HL-60/S4 (cell line): ENCODE results near the gene INKA2.

Experiments
- in situ Hi-C: fragments of 300-500 bp; cut with MboI; formaldehyde crosslinking; loops from 2 replicates; pipeline ENCODE4 v1.14.3; 2022; ENCODE audit warnings: low sequenced_read_pairs

Gene INKA2

GRCh38 chr1:111709986-111710385 lies 29.2 kb downstream of the INKA2 start:
- in situ Hi-C loops: no loop called here

- in situ Hi-C loops: no loop called here
These were observed 31.3 kb downstream of the INKA2 start for GRCh38 chr1:111707906-111708305.

- in situ Hi-C loops: no loop called here
These were observed 32.3 kb downstream of the INKA2 start for GRCh38 chr1:111706921-111707320.

- in situ Hi-C loops: no loop called here
These were observed 33.4 kb downstream of the INKA2 start for GRCh38 chr1:111705841-111706240.

GRCh38 chr1:111704776-111705175 lies 34.4 kb downstream of the INKA2 start:
- in situ Hi-C loops: no loop called here

GRCh38 chr1:111704240-111704639 lies 35.0 kb downstream of the INKA2 start:
- in situ Hi-C loops: no loop called here

GRCh38 chr1:111702504-111703050 lies 36.6 kb downstream of the INKA2 start:
- in situ Hi-C loops: no loop called here

GRCh38 chr1:111699268-111699667 lies 39.9 kb downstream of the INKA2 start:
- in situ Hi-C loops: no loop called here

GRCh38 chr1:111696330-111696729 lies 42.9 kb downstream of the INKA2 start:
- in situ Hi-C loops: no loop called here

- in situ Hi-C loops: no loop called here
These were observed 43.4 kb downstream of the INKA2 start for GRCh38 chr1:111695801-111696200.

GRCh38 chr1:111691886-111692285 lies 47.3 kb downstream of the INKA2 start:
- in situ Hi-C loops: no loop called here

GRCh38 chr1:111690306-111690617 lies 48.9 kb downstream of the INKA2 start:
- in situ Hi-C loops: no loop called here
